HG03575 (cell line): ENCODE results near the gene KANSL1.
A peak's percentile ranks its signal among the peaks of the same experiment; 100 is the strongest.
"Not testable (repeated sequence)": the region's sequence is repeated elsewhere in the genome, so short reads cannot be mapped to it uniquely, and the experiment has no call there.

Experiments used
- ATAC-seq: cut with Tn5 transposase; IDR thresholded peaks from one replicate; pipeline ENCODE4 v1.9.1; 2021; ENCODE audit not compliant: unreplicated experiment, insufficient number of reproducible peaks, low FRiP score; ENCODE audit errors: extremely low read depth

KANSL1 gene

GRCh38 chr17:46194393-46195216, 1.4 kb upstream of the KANSL1 start:
- no peak for ATAC-seq

- peak; percentile 29 for ATAC-seq
Observed at GRCh38 chr17:46193626-46194392, 580 bp upstream of the KANSL1 start.

- no peak for ATAC-seq
Observed at GRCh38 chr17:46192439-46193150, 634 bp downstream of the KANSL1 start.

- ATAC-seq: no peak
Observed at GRCh38 chr17:46192189-46192438, 1.1 kb downstream of the KANSL1 start.

GRCh38 chr17:46191322-46192188, 1.7 kb downstream of the KANSL1 start:
- ATAC-seq: no peak

GRCh38 chr17:46190763-46191162, 2.5 kb downstream of the KANSL1 start:
- no peak for ATAC-seq

GRCh38 chr17:46186827-46187235, 6.4 kb downstream of the KANSL1 start:
- not testable (repeated sequence) for ATAC-seq

- ATAC-seq: no peak
Observed at GRCh38 chr17:46184696-46185095, 8.5 kb downstream of the KANSL1 start.

GRCh38 chr17:46183383-46183782, 9.8 kb downstream of the KANSL1 start:
- not testable (repeated sequence) for ATAC-seq

GRCh38 chr17:46182961-46183360, 10.3 kb downstream of the KANSL1 start:
- no peak for ATAC-seq

GRCh38 chr17:46181940-46182339, 11.3 kb downstream of the KANSL1 start:
- no peak for ATAC-seq

- not testable (repeated sequence) for ATAC-seq
Observed at GRCh38 chr17:46181316-46181715, 11.9 kb downstream of the KANSL1 start.

GRCh38 chr17:46180892-46181274, 12.3 kb downstream of the KANSL1 start:
- no peak for ATAC-seq

GRCh38 chr17:46180185-46180891, 12.9 kb downstream of the KANSL1 start:
- not testable (repeated sequence) for ATAC-seq

- no peak for ATAC-seq
Observed at GRCh38 chr17:46179375-46179999, 13.7 kb downstream of the KANSL1 start.

GRCh38 chr17:46178550-46179214, 14.5 kb downstream of the KANSL1 start:
- ATAC-seq: no peak

- ATAC-seq: no peak
Observed at GRCh38 chr17:46176975-46177374, 16.3 kb downstream of the KANSL1 start.
